GM12873 (cell line): ENCODE results near the gene ISCU.

Source experiments
- CTCF ChIP-seq: IDR thresholded peaks from 2 replicates; pipeline ENCODE4 v1.5.1; 2012; ENCODE audit warnings: low read depth, mild to moderate bottlenecking, moderate library complexity, low read length, control low read depth; ENCODE audit not compliant: insufficient read depth; ENCODE audit errors: missing control alignments

ISCU gene

GRCh38 chr12:108518101-108518715 lies 44.2 kb upstream of the ISCU start:
- TF ChIP-seq CTCF: no peak

GRCh38 chr12:108518716-108519496 lies 43.5 kb upstream of the ISCU start:
- TF ChIP-seq CTCF: no peak

- TF ChIP-seq CTCF: peak; percentile 3
These were observed 42.8 kb upstream of the ISCU start for GRCh38 chr12:108519558-108519957.

GRCh38 chr12:108523365-108523764 lies 39.0 kb upstream of the ISCU start:
- no peak for TF ChIP-seq CTCF

GRCh38 chr12:108525681-108526080 lies 36.7 kb upstream of the ISCU start:
- TF ChIP-seq CTCF: no peak

GRCh38 chr12:108526482-108527165 lies 35.8 kb upstream of the ISCU start:
- TF ChIP-seq CTCF: peak; percentile 21

- TF ChIP-seq CTCF: no peak
These were observed 35.3 kb upstream of the ISCU start for GRCh38 chr12:108527166-108527496.
